Measurements from ENCODE around the gene HMCN2.
"Not testable (repeated sequence)": the region's sequence is repeated elsewhere in the genome, so short reads cannot be mapped to it uniquely, and the experiment has no call there.

HMCN2 gene

DNA sequence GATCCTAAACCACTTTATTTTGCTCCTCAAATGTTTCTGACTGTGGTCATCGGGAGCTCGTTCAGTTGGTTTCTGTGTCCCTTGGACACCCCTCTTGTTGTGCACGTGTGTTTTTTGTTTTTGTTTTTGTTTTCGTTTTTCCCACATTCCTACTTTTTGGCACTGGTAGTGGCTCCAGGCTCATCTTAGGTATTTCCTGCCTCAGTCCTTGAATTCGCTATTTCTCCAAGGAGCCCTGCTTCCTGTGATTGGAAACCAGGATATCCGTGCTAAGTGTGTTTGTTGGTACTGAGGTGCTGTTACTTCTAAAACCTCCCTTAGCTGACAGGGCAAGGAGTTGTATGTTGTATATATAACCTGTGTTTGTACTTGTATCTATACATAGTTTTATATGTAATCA is 5.9 kb downstream of the HMCN2 start:
- in situ Hi-C loops (cut with HindIII; ENCODE audit: low sequenced_read_pairs): no loop called here
- TF ChIP-seq, protein P1, sequence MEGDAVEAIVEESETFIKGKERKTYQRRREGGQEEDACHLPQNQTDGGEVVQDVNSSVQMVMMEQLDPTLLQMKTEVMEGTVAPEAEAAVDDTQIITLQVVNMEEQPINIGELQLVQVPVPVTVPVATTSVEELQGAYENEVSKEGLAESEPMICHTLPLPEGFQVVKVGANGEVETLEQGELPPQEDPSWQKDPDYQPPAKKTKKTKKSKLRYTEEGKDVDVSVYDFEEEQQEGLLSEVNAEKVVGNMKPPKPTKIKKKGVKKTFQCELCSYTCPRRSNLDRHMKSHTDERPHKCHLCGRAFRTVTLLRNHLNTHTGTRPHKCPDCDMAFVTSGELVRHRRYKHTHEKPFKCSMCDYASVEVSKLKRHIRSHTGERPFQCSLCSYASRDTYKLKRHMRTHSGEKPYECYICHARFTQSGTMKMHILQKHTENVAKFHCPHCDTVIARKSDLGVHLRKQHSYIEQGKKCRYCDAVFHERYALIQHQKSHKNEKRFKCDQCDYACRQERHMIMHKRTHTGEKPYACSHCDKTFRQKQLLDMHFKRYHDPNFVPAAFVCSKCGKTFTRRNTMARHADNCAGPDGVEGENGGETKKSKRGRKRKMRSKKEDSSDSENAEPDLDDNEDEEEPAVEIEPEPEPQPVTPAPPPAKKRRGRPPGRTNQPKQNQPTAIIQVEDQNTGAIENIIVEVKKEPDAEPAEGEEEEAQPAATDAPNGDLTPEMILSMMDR (IDR thresholded peaks at IDR 0.05; ENCODE audit: low read depth, low read length): no peak
- no peak for DNase-seq (ENCODE audit: low read depth, low spot score)
- H3K4me3 ChIP-seq (ENCODE audit: low read depth, low read length): no peak overlapping the region

DNA sequence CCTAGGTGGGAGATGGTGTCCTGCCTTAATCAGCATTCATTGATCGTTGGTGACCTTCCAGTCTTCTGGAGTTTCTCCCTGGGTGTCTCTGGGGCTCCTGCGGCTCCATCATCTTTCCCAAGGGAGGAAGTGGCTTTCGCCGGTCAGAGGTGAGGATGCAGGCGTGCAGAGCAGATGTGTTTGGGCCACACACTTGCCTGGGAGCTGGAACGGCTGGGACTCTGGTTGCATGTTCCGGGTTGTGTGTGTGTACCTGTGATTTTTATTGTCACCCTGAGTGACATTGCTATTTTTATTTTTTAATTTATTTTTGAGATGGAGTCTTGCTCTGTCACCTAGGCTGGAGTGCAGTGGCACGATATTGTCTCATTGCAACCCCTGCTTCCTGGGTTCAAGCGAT is 9.6 kb downstream of the HMCN2 start:
- in situ Hi-C loops (cut with HindIII; ENCODE audit: low sequenced_read_pairs): no loop called here
- TF ChIP-seq, protein P1 (IDR thresholded peaks at IDR 0.05; ENCODE audit: low read depth, low read length): no peak
- DNase-seq (ENCODE audit: low read depth, low spot score): no peak
- no peak overlapping the region for H3K4me3 ChIP-seq (ENCODE audit: low read depth, low read length)

DNA sequence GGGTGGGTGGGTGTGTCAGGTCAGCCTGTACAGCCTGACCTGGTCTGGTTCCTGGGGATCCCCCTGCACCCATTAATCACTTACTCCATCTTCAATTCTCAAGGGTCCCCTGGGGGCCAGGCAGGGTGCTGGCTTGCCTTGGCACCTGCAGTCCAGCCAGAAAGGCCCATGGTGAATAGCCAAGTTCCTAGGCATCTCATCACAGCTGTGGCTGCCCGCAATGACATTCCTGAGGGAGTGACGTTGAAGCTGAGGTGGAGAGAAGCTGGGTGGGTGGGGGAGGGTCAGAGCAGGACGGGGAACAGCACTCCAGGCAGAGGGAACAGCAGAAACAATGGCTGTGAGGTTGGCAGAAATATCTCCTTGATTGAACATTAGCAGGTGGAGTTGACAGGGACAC is 10.6 kb downstream of the HMCN2 start:
- in situ Hi-C loops (cut with HindIII; ENCODE audit: low sequenced_read_pairs): no loop called here
- TF ChIP-seq, protein P1 (IDR thresholded peaks at IDR 0.05; ENCODE audit: low read depth, low read length): no peak
- no peak overlapping the region for H3K4me3 ChIP-seq (ENCODE audit: low read depth, low read length)
- DNase-seq (ENCODE audit: low read depth, low spot score): peak; percentile 74

DNA sequence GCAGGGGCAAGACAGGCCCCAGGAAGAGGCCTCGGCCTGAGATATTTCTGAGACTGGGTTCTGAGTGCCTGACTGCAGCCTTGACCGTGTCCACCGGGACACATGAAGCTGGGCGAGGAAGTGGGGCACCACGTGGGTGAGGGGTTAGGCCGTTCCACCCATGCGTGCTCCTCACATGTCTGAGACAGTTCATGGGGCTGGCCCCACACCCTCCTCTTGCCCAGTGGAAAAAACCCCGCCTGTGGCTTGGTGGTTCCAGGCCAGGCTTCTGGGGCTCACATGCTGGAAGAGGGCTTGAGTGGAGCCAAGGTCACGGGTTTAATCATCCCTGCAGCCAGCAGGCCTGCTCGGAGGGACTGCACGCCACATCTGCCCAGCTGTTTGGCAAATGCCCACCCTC is 11.4 kb downstream of the HMCN2 start:
- H3K4me3 ChIP-seq (ENCODE audit: low read depth, low read length): no peak overlapping the region
- no peak for DNase-seq (ENCODE audit: low read depth, low spot score)
- in situ Hi-C loops (cut with HindIII; ENCODE audit: low sequenced_read_pairs): no loop called here
- TF ChIP-seq, protein P1 (IDR thresholded peaks at IDR 0.05; ENCODE audit: low read depth, low read length): no peak

DNA sequence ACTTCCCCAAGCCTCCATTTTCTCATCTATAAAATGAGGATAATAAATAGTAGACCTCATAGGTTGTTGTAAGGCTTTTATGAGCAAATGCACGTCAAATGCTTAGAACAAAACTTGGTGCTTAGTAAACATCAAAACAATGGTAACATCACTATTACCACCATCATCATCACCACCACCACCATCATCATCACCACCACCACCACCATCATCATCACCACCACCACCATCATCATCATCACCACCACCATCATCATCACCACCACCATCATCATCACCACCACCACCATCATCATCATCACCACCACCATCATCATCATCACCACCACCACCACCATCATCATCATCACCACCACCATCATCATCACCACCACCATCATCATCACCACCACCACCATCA is 12.0 kb downstream of the HMCN2 start:
- in situ Hi-C loops (cut with HindIII; ENCODE audit: low sequenced_read_pairs); H3K4me3 ChIP-seq (ENCODE audit: low read depth, low read length); DNase-seq (ENCODE audit: low read depth, low spot score): not testable (repeated sequence)

DNA sequence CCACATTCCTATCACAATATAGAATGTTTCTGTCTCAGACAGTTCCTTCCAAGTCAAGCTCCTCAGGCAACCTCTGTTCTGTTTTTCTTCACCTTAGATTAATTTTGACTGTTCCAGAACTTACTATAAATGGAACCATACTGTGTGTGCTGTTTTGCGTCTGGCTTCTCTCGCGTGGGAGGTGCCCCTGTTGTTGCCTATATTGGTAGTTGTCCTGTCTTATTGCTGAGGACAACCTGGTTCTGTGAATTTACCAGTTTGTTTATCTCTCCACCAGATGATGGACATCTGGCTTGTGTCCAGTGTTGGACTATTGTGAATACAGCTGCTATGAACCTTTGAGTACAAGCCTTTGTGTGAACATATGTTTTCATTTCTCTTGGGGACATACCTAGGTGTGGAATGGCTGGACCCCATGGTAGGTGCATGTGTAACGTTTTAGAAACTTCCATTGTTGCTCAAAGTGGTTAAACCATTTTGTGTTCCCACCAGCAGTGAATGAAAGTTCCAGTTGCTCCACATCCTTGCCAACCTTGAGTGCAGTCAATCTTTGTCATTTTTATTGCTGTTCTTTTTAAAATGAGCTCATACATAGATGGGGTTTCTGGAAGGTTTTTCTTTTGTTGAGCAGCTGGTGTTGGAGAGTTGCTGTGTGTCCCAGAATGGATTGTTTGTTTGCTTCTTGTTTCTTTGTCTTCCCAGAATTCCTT is 18.1 kb downstream of the HMCN2 start:
- in situ Hi-C loops (cut with HindIII; ENCODE audit: low sequenced_read_pairs): no loop called here
- TF ChIP-seq, protein P1 (IDR thresholded peaks at IDR 0.05; ENCODE audit: low read depth, low read length): no peak
- DNase-seq (ENCODE audit: low read depth, low spot score): no peak
- H3K4me3 ChIP-seq (ENCODE audit: low read depth, low read length): no peak overlapping the region

DNA sequence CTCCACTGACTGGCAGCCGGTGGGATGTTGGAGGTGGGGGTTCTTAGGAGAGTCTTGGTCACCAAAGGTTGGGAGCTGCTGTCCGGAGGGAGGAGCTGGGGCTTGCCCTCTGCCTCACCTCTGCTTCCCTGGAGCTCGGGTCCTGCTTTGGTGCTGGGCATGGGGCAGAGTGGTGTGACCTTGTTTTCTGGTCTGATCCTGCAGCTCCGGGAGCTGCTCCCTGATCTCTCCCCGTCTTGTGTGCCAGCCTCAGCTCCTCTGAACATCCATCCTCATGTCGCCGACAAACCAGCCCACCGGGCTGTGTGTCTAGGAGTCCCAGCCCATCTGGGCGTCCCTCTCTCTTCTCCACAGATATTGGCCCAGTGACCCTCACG is 18.7 kb downstream of the HMCN2 start:
- in situ Hi-C loops (cut with HindIII; ENCODE audit: low sequenced_read_pairs): no loop called here
- no peak for DNase-seq (ENCODE audit: low read depth, low spot score)
- TF ChIP-seq, protein P1 (IDR thresholded peaks at IDR 0.05; ENCODE audit: low read depth, low read length): no peak

More for the DNA sequence above, 18.7 kb downstream of the HMCN2 start:
- H3K4me3 ChIP-seq (ENCODE audit: low read depth, low read length): no peak overlapping the region
